Neural progenitor cell (in vitro differentiated cells): ENCODE data around the gene SLC1A1. TPM values are rescaled to one million over a fixed set of nuclear protein-coding genes. Genes with fewer than 3 reads are reported as not detected.

Source experiments
- DNase-seq: peaks from one replicate; pipeline ENCODE4 v3.0.0-alpha.2; 2016; ENCODE audit warnings: low spot score
- H2AFZ ChIP-seq: fragments of 200-600 bp; sonication (generic); replicated peaks from 2 replicates; pipeline ENCODE4 v1.6.1; 2016; ENCODE audit warnings: antibody characterized with exemption
- H3F3A ChIP-seq: fragments of 200-600 bp; sonication (generic); 2 replicates; pipeline ENCODE4 v1.6.1; 2016; ENCODE audit warnings: antibody characterized with exemption, low read depth
- H3K27ac ChIP-seq: fragments of 200-600 bp; sonication (generic); 2 replicates; pipeline ENCODE4 v1.5.1; 2016; ENCODE audit warnings: mild to moderate bottlenecking
- H3K27me3 ChIP-seq: fragments of 200-600 bp; sonication (generic); 2 replicates; pipeline ENCODE4 v1.6.1; 2016; ENCODE audit warnings: mild to moderate bottlenecking, moderate library complexity
- H3K36me3 ChIP-seq: fragments of 200-600 bp; sonication (generic); 2 replicates; pipeline ENCODE4 v1.5.1; 2016
- H3K4me1 ChIP-seq: fragments of 200-600 bp; sonication (generic); 2 replicates; pipeline ENCODE4 v1.6.1; 2016; ENCODE audit warnings: mixed run types
- H3K4me2 ChIP-seq: fragments of 200-600 bp; sonication (generic); 2 replicates; pipeline ENCODE4 v1.6.1; 2016
- H3K4me3 ChIP-seq: fragments of 200-600 bp; sonication (generic); 2 replicates; pipeline ENCODE4 v1.5.1; 2016
- H3K79me2 ChIP-seq: fragments of 200-600 bp; sonication (generic); 2 replicates; pipeline ENCODE4 v1.6.1; 2016; ENCODE audit warnings: low read depth
- H3K9ac ChIP-seq: fragments of 200-600 bp; sonication (generic); 2 replicates; pipeline ENCODE4 v1.6.1; 2016
- H3K9me3 ChIP-seq: fragments of 200-600 bp; sonication (generic); 2 replicates; pipeline ENCODE4 v1.5.1; 2016; ENCODE audit warnings: low read depth
- H4K20me1 ChIP-seq: fragments of 200-600 bp; sonication (generic); 2 replicates; pipeline ENCODE4 v1.6.1; 2016; ENCODE audit warnings: low read depth
- H3K27ac Mint-ChIP-seq: 3 replicates; pipeline ENCODE4 v1.8.0; 2021; ENCODE audit warnings: mixed read lengths
- H3K27me3 Mint-ChIP-seq: 2 replicates; pipeline ENCODE4 v1.8.0; 2022; ENCODE audit warnings: low read depth, mild to moderate bottlenecking, inconsistent platforms, moderate library complexity, mixed read lengths; ENCODE audit not compliant: insufficient read depth
- H3K36me3 Mint-ChIP-seq: 3 replicates; pipeline ENCODE4 v1.8.0; 2021; ENCODE audit warnings: mixed read lengths
- H3K4me1 Mint-ChIP-seq: 3 replicates; pipeline ENCODE4 v1.8.0; 2021; ENCODE audit warnings: mixed read lengths
- H3K4me3 Mint-ChIP-seq: 3 replicates; pipeline ENCODE4 v1.8.0; 2021; ENCODE audit warnings: mild to moderate bottlenecking, moderate library complexity, mixed read lengths
- H3K9me3 Mint-ChIP-seq: 3 replicates; pipeline ENCODE4 v1.8.0; 2020; ENCODE audit warnings: mixed read lengths
- EZH2 ChIP-seq: fragments of 200-600 bp; sonication (generic); IDR thresholded peaks from 2 replicates; pipeline ENCODE4 v1.6.1; 2017; ENCODE audit warnings: antibody characterized with exemption, mild to moderate bottlenecking, moderate library complexity
- EZH2phosphoT487 ChIP-seq: fragments of 200-600 bp; sonication (generic); IDR thresholded peaks from 2 replicates; pipeline ENCODE4 v1.6.1; 2017; ENCODE audit warnings: antibody characterized with exemption
- total RNA-seq: library from RNA; depleted of rRNA; stranded (reverse); fragments of >200 nt; gene quantifications from 2 replicates; pipeline ENCODE4 v1.2.3, GENCODE V29; 2015; ENCODE audit warnings: low replicate concordance
- TF ChIP-seq, protein P1 (sequence below): fragments of 200-600 bp; sonication (generic); IDR thresholded peaks from 2 replicates; pipeline ENCODE4 v1.5.1; 2017; ENCODE audit warnings: antibody characterized with exemption, mild to moderate bottlenecking

SLC1A1 gene
- total RNA-seq, 1 donor from 2014 or later, result 16.2 TPM

- Mint-ChIP-seq H3K4me3 (no peak overlapping the region), H3K27ac (no peak overlapping the region), H3K4me1 (peaks cover 2% of the 10 kb centered on the region), H3K9me3 (no peaks in the 10 kb centered on the region), H3K27me3 (no peaks in the 10 kb centered on the region), H3K36me3 (no peaks in the 10 kb centered on the region)
- Histone ChIP-seq H3K36me3 (no peaks in the 10 kb centered on the region), H4K20me1 (no peaks in the 10 kb centered on the region), H3K27ac (no peak overlapping the region), H3K27me3 (no peaks in the 10 kb centered on the region), H3K9ac (no peak overlapping the region), H3K4me3 (no peak overlapping the region), H3K4me1 (no peaks in the 10 kb centered on the region), H3K79me2 (no peaks in the 10 kb centered on the region), H2AFZ (no peak overlapping the region), H3F3A (no peaks in the 10 kb centered on the region), H3K4me2 (no peak overlapping the region), H3K9me3 (no peaks in the 10 kb centered on the region)
- DNase-seq, result no peak
- TF ChIP-seq, protein P1, sequence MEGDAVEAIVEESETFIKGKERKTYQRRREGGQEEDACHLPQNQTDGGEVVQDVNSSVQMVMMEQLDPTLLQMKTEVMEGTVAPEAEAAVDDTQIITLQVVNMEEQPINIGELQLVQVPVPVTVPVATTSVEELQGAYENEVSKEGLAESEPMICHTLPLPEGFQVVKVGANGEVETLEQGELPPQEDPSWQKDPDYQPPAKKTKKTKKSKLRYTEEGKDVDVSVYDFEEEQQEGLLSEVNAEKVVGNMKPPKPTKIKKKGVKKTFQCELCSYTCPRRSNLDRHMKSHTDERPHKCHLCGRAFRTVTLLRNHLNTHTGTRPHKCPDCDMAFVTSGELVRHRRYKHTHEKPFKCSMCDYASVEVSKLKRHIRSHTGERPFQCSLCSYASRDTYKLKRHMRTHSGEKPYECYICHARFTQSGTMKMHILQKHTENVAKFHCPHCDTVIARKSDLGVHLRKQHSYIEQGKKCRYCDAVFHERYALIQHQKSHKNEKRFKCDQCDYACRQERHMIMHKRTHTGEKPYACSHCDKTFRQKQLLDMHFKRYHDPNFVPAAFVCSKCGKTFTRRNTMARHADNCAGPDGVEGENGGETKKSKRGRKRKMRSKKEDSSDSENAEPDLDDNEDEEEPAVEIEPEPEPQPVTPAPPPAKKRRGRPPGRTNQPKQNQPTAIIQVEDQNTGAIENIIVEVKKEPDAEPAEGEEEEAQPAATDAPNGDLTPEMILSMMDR, result no peak
- TF ChIP-seq EZH2phosphoT487 (no peak), EZH2 (no peak)
Observed at GRCh38 chr9:4502444-4502843, 12.2 kb downstream of the SLC1A1 start.

DNA sequence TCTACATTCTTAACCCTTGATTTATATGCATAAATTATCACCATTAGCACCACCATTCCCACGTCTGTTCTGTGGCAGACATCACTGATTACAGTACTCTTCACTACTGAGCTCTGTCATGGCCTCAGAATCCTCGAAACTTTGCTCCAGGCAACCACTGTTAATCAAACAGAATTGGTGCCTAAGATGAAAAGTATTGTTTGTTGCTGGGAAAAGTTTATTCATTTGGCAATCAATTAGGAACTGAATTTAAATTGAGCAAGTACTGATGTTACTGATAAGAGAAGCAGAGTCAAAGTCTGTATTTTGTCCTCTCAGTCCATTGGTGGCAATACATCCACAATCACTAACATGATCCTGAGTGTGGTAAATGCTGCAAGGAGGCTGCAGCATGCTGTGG is 12.8 kb downstream of the SLC1A1 start:
- Histone ChIP-seq H3K4me1 (no peaks in the 10 kb centered on the region), H3K4me3 (no peak overlapping the region), H3K9ac (no peak overlapping the region), H3K36me3 (no peaks in the 10 kb centered on the region), H2AFZ (no peak overlapping the region), H3K27ac (no peak overlapping the region), H3K79me2 (no peaks in the 10 kb centered on the region), H3K4me2 (no peak overlapping the region), H4K20me1 (no peaks in the 10 kb centered on the region), H3K9me3 (no peaks in the 10 kb centered on the region), H3F3A (no peaks in the 10 kb centered on the region), H3K27me3 (no peaks in the 10 kb centered on the region)
- H3K4me3 Mint-ChIP-seq, result no peak overlapping the region
- no peaks in the 10 kb centered on the region for H3K36me3 Mint-ChIP-seq
- H3K27me3 Mint-ChIP-seq, result no peaks in the 10 kb centered on the region
- H3K27ac Mint-ChIP-seq, result no peak overlapping the region
- no peaks in the 10 kb centered on the region for H3K9me3 Mint-ChIP-seq
- H3K4me1 Mint-ChIP-seq, result peaks cover 2% of the 10 kb centered on the region
- TF ChIP-seq, protein P1, result no peak
- TF ChIP-seq EZH2phosphoT487, result no peak
- no peak for TF ChIP-seq EZH2
- DNase-seq, result no peak

DNA sequence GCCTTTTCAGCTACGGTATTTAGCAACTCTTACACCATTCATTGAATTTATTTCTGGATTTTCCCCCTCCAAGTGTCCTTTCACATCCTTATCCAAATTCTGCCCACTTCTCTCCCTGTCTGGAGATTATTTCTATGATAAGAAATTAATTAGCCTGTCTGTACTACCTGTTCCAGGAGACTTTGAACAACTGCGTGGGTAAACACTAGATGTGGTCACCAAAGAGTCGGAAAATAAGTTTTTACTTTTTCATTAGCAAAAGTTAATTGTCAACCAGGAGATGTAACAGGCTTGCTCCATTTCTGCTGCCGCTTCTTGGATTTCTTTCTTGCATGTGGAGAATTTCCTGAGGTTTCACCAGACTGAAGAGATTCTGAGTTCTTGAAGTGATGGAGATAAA is 14.0 kb downstream of the SLC1A1 start:
- no peak overlapping the region for H3K27ac ChIP-seq
- H3K9me3 ChIP-seq, result no peaks in the 10 kb centered on the region
- H3K9ac ChIP-seq, result no peak overlapping the region
- H3K4me3 ChIP-seq, result no peak overlapping the region
- Mint-ChIP-seq H3K27me3 (no peaks in the 10 kb centered on the region), H3K36me3 (no peaks in the 10 kb centered on the region), H3K27ac (no peak overlapping the region), H3K4me3 (no peak overlapping the region), H3K4me1 (peaks cover 2% of the 10 kb centered on the region), H3K9me3 (no peaks in the 10 kb centered on the region)
- no peak overlapping the region for H3K4me2 ChIP-seq
- DNase-seq, result no peak
- H3K79me2 ChIP-seq, result no peaks in the 10 kb centered on the region
- TF ChIP-seq, protein P1, result no peak
- TF ChIP-seq EZH2 (no peak), EZH2phosphoT487 (no peak)
- H3K4me1 ChIP-seq, result no peaks in the 10 kb centered on the region
- H4K20me1 ChIP-seq, result no peaks in the 10 kb centered on the region
- H3F3A ChIP-seq, result no peaks in the 10 kb centered on the region
- no peaks in the 10 kb centered on the region for H3K36me3 ChIP-seq
- no peak overlapping the region for H2AFZ ChIP-seq
- H3K27me3 ChIP-seq, result no peaks in the 10 kb centered on the region

GRCh38 chr9:4506490-4506889 is 16.2 kb downstream of the SLC1A1 start:
- no peak overlapping the region for H3K27ac ChIP-seq
- H3K36me3 Mint-ChIP-seq, result no peaks in the 10 kb centered on the region
- no peaks in the 10 kb centered on the region for H3K27me3 ChIP-seq
- no peaks in the 10 kb centered on the region for H3F3A ChIP-seq
- no peaks in the 10 kb centered on the region for H3K27me3 Mint-ChIP-seq
- no peaks in the 10 kb centered on the region for H4K20me1 ChIP-seq
- H3K27ac Mint-ChIP-seq, result no peak overlapping the region
- no peaks in the 10 kb centered on the region for H3K9me3 ChIP-seq
- H3K79me2 ChIP-seq, result no peaks in the 10 kb centered on the region
- H3K4me1 ChIP-seq, result no peaks in the 10 kb centered on the region
- TF ChIP-seq EZH2 (no peak), EZH2phosphoT487 (no peak)
- TF ChIP-seq, protein P1, result no peak
- no peak for DNase-seq
- no peaks in the 10 kb centered on the region for H3K9me3 Mint-ChIP-seq
- H3K4me3 Mint-ChIP-seq, result no peak overlapping the region
- H3K4me2 ChIP-seq, result no peak overlapping the region
- no peaks in the 10 kb centered on the region for H3K4me1 Mint-ChIP-seq
- no peaks in the 10 kb centered on the region for H3K36me3 ChIP-seq
- no peak overlapping the region for H3K4me3 ChIP-seq
- no peak overlapping the region for H2AFZ ChIP-seq
- H3K9ac ChIP-seq, result no peak overlapping the region
